ENCODE results near the gene MARCKSL1. TPM values are rescaled to one million over a fixed set of nuclear protein-coding genes. Genes with fewer than 3 reads are reported as not detected.

MARCKSL1 gene
- 4.4 and 17.9 TPM in 2 replicates for total RNA-seq

GRCh38 chr1:32335790-32336590 is at the start of gene MARCKSL1:
TSS of gene MARCKSL1 (minus strand) at chr1:32336233. CDS start at chr1:32336033, 200 bp downstream.

GRCh38 chr1:32362474-32363313 is 26.7 kb upstream of the MARCKSL1 start, which contains the start of the genes FAM229A and TSSK3:
TSS of gene FAM229A (minus strand) at chr1:32362485. CDS start at chr1:32362091, 394 bp downstream.
TSS of gene TSSK3 (plus strand) at chr1:32362539. CDS start at chr1:32362702, 163 bp downstream.

GRCh38 chr1:32291708-32292538 is 44.1 kb downstream of the MARCKSL1 start, which contains the start of gene HDAC1:
TSS of gene HDAC1 (plus strand) at chr1:32292083. CDS start at chr1:32292170, 87 bp downstream.

Other genes starting within 250 kb of the MARCKSL1 start
- 38.3 and 57.2 TPM in 2 replicates for gene KPNA6, start 228.2 kb downstream of the MARCKSL1 start, total RNA-seq
- gene TXLNA, start 156.6 kb downstream of the MARCKSL1 start, total RNA-seq: 61.2 and 74.8 TPM in 2 replicates
- 2.7 and 3.5 TPM in 2 replicates for gene CCDC28B, start 135.6 kb downstream of the MARCKSL1 start, total RNA-seq
- gene IQCC, start 130.6 kb downstream of the MARCKSL1 start, total RNA-seq: 1.9 and 3.1 TPM in 2 replicates
- not detected in 2 replicates for gene DCDC2B, start 127.1 kb downstream of the MARCKSL1 start, total RNA-seq
- 10.9 and 11.2 TPM in 2 replicates for gene TMEM234, start 113.9 kb downstream of the MARCKSL1 start, total RNA-seq
- 235 and 510 TPM in 2 replicates for gene EIF3I, start 113.8 kb downstream of the MARCKSL1 start, total RNA-seq
- 0.34 TPM in 1 of 2 replicates, not detected in the other for gene FAM167B, start 89.0 kb downstream of the MARCKSL1 start, total RNA-seq
- under 0.01 TPM in 1 of 2 replicates, not detected in the other for gene LCK, start 85.0 kb downstream of the MARCKSL1 start, total RNA-seq
- gene HDAC1, start 44.1 kb downstream of the MARCKSL1 start, total RNA-seq: 64.3 and 91.8 TPM in 2 replicates
- gene FAM229A, start 26.3 kb upstream of the MARCKSL1 start, total RNA-seq: 0.34 and 0.71 TPM in 2 replicates
- 0.28 and 0.34 TPM in 2 replicates for gene TSSK3, start 26.3 kb upstream of the MARCKSL1 start, total RNA-seq
- 42.4 and 47.7 TPM in 2 replicates for gene BSDC1, start 58.2 kb upstream of the MARCKSL1 start, total RNA-seq
- gene ZBTB8B, start 128.8 kb upstream of the MARCKSL1 start, total RNA-seq: not detected in 2 replicates
- gene ZBTB8A, start 203.2 kb upstream of the MARCKSL1 start, total RNA-seq: 10.6 and 11.3 TPM in 2 replicates